HG02840 (cell line): ENCODE measurements around the gene USP5.
"Not testable (repeated sequence)": the region's sequence is repeated elsewhere in the genome, so short reads cannot be mapped to it uniquely, and the experiment has no call there.

Experiments used
- ATAC-seq: cut with Tn5 transposase; IDR thresholded peaks from one replicate; pipeline ENCODE4 v1.9.1; 2021; ENCODE audit warnings: mild to moderate bottlenecking, moderate library complexity, moderate number of reproducible peaks; ENCODE audit not compliant: unreplicated experiment, low FRiP score

USP5 gene

DNA sequence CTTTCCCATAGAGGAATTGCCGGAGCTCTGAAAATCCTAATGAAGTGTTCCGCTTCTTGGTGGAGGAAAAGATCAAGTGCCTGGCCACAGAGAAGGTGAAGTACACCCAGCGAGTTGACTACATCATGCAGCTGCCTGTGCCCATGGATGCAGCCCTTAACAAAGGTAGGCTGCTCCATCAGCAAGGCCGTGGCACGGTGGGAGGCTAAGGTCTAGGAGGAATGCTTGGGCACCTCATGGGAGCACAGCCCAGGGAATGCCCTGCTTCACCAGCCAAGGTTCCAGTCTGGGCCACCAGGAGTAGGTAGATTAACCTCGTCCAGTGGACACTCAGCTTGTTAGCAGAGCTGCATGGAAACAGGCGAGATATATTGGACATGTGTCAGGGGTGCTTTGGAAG, 9.0 kb downstream of the USP5 start:
- no peak for ATAC-seq

DNA sequence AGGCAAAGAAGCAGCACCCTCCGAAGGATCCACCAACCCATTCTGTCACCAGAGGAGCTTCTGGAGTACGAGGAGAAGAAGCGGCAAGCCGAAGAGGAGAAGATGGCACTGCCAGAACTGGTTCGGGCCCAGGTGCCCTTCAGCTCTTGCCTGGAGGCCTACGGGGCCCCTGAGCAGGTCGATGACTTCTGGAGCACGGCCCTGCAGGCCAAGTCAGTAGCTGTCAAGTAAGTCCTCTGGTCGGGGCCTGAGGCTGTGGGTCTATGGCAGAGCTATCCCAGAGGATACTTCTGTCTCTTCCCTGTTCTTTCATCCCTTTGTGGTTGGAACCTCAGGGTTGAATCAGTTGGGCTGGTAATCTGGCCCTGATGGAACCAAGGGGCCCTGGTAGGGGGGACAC, 9.4 kb downstream of the USP5 start:
- no peak for ATAC-seq

DNA sequence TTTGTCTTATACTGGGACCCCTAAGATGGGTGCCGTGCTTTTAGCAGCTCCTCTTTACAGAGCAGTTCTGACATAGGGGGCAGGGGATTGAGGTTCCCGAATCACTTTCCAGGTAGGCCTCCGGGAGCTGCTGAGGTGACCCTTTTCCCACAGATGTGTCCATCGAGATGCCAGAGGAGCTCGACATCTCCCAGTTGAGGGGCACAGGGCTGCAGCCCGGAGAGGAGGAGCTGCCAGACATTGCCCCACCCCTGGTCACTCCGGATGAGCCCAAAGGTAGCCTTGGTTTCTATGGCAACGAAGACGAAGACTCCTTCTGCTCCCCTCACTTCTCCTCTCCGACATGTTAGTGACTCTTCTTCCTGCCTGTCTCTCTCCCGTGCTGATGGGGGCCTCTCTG, 11.1 kb downstream of the USP5 start:
- no peak for ATAC-seq

DNA sequence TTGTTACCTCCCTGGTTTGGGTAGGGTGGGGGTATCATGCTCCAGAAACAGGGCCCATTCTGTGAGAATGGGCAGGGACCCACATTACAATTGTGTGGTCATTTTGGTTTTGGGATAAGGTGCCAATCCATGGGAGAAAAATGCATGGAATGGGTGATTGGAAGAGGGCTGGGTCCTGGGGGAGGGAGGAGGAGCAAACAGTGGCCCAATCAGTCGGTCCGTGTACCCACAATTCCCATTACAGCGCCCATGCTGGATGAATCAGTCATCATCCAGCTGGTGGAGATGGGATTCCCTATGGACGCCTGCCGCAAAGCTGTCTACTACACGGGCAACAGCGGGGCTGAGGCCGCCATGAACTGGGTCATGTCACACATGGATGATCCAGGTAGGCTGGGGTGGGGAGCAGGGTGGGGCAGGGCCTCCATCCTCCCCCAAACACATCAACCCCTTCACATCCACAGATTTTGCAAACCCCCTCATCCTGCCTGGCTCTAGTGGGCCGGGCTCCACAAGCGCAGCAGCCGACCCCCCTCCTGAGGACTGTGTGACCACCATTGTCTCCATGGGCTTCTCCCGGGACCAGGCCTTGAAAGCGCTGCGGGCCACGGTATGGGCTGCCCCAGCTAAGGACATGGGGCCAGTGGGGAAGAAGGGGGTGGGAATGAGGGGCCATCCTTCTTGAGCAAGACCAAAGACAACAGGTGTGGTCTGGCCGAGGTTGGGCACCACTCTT, 11.8 kb downstream of the USP5 start:
- ATAC-seq, result no peak

DNA sequence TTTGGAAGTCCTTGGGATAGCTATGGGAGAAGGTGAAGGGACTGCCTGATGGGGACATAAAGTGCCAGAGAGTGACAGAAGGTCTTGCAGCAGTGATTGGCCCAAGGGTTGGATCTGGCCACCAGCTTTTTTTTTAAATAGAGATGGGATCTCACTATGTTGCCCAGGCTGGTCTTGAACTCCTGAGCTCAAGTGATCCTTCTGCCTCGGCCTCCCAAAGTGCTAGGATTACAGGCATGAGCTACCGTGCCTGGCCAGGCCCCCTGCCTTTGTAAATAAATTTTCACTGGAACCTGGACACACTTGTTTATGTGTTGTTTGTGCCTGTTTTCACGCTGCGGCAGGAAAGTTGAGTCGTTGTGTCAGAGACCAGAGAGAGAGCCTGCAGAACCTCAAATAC, 13.4 kb downstream of the USP5 start:
- ATAC-seq, result not testable (repeated sequence)

DNA sequence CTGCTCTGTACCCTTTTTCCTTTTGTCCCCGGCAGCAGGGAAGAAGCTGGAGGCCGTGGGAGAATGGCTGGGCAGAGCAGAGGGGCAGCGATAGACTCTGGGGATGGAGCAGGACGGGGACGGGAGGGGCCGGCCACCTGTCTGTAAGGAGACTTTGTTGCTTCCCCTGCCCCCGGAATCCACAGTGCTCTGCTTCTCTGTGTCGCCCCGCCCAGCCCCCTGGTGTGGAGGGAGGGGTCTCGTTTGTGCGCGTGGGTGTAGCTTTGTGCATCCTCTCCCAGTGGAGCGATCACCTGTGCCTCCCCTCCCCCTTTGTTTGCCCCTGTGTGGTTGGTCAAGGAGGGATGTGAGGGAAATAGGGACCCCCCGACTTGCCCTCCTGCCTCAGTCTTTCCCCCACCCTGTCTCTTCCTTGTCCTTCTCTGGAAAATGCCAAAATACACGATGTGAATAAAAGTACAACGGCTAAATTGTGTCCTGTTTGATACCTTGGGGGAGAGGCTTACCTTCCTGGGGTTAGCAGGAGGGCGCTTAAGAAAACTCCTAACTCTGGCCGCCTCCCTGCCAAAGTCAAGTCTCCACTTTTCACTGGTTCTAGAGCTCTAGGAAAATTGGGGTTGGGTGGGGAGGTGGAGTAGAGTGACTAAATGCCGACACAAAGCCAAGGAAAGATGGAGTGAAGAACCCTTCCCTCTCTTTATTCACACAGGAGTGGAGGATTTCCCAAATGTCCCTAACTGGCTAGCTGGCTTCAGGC, 14.4 kb downstream of the USP5 start:
- ATAC-seq, result no peak

DNA sequence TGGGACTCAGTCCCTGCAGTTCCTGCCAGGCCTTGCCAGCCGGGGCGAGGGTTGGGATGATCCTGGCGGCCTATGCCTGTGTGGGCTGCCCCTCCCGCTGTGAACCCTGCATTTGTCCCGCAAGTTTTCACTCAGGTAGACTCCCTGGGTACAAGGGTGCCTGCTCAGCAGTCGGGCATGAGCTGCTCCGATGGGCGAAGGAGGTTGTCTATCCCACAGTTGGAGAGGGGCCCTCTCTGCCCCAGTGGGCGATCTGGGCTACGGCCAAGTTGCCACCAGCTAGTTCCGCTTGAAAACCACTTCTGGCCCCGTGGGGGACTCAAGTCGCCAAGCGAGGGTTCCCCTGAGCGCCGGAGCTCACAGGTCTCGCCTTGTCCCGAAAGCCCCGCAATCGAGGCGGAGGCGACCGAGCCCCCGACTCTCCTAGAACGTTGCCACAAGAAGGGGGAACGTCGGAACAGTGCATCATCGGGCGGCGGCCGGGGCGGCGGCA, 15.0 kb downstream of the USP5 start:
- ATAC-seq, result peak; percentile 3

DNA sequence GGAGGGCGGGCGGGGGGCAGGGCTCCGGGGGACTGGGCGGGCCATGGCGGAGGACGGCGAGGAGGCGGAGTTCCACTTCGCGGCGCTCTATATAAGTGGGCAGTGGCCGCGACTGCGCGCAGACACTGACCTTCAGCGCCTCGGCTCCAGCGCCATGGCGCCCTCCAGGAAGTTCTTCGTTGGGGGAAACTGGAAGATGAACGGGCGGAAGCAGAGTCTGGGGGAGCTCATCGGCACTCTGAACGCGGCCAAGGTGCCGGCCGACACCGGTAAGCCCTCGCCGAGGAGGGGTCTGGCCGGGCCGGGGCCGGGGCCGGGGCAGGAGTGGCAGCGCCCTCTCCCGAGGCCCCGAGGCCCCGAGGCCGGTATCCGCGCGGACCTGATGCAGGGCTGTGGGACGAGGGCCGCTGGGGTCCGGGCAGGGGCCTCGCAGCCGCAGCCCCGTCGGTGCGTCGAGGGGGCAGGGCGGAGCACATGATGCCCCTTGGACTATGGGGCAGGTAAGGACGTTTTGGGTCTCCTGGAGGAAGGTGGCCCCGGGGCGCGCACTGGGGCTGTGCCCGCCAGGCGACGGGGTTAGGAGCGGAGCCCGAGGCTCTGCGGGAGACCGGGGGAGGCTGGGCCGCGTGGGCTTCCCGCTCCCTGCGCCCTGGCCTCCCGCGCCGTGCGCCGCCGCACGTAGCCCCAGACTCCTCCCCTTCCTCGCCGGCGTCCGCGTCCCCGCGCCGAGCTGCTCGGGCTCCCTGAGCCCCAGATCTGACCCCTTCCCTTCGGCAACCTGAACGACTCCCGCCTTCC, 15.7 kb downstream of the USP5 start, which contains the start of gene TPI1:
TSS of gene TPI1 (plus strand) at position 119 of the 798 bp plus-strand sequence. CDS start at position 155, 36 bp downstream.
- peak; percentile 62 for ATAC-seq

DNA sequence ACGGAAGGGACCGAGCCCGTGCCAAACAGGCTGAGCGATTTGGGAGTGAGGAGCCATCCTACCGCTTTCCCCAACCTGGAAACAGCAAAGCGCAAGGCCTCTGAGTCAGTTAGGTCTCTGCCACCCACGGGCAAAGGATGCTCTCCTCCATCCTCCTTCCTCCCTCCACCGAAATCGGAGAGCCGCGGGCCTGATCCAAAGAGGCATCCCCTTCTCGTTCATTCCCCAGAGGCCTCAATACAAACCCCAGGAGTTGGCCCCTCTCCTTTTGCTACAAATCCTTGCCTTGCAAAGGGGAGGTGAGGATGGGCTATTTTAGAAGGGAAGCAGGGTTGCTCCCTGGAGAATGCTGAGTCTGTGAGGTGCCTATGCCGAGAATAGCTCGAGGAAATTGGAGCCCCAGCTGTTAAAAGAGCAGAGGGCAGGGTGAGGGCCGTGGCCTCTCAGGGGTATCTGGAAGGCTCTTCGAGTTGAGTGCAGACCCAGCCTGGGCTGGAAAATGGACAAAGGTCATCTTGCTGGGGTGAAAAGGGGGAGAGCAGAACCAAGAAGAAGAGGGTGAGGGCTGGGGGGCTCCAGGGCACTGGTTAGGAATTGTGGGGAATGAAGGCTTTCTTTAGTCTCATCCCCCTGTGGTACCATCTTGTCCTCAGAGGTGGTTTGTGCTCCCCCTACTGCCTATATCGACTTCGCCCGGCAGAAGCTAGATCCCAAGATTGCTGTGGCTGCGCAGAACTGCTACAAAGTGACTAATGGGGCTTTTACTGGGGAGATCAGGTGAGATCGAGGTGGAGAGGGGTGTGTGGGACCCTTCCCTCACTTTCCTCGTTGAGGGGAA, 16.5 kb downstream of the USP5 start:
- ATAC-seq, result no peak

DNA sequence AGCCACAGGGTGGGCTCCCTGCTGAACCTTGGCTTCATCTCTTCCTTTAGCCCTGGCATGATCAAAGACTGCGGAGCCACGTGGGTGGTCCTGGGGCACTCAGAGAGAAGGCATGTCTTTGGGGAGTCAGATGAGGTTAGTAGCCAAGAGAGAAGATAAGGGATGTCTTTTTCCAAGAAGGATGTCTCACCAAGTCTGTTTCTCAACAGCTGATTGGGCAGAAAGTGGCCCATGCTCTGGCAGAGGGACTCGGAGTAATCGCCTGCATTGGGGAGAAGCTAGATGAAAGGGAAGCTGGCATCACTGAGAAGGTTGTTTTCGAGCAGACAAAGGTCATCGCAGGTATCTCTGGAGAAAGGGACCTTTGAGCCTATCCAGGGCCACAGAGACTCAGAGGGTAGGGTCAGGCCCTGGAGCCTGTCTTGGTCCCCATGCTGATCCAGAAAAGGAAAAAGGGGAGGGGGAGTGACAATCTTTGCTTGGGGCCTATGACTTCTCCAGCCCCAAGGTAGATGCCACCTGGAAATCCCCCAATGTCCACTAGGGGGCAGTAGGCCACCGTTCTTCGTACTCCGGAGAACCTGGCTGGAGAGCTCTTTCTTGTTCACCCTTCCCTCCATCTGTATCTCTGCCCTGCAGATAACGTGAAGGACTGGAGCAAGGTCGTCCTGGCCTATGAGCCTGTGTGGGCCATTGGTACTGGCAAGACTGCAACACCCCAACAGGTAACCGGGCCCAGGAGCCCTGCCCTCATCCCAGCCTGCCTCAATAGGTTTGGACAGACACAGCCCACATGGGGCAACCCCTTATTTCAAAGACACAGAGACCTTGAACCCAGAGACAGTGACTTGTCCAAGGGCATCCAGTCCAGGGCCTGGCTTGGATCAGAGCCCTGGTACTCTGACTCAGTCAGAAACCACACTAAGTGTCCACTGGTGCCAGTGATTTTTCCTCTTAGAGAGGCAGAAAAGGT, 17.4 kb downstream of the USP5 start:
- no peak for ATAC-seq

DNA sequence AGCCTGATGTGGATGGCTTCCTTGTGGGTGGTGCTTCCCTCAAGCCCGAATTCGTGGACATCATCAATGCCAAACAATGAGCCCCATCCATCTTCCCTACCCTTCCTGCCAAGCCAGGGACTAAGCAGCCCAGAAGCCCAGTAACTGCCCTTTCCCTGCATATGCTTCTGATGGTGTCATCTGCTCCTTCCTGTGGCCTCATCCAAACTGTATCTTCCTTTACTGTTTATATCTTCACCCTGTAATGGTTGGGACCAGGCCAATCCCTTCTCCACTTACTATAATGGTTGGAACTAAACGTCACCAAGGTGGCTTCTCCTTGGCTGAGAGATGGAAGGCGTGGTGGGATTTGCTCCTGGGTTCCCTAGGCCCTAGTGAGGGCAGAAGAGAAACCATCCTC, 18.4 kb downstream of the USP5 start:
- ATAC-seq, result not testable (repeated sequence)

DNA sequence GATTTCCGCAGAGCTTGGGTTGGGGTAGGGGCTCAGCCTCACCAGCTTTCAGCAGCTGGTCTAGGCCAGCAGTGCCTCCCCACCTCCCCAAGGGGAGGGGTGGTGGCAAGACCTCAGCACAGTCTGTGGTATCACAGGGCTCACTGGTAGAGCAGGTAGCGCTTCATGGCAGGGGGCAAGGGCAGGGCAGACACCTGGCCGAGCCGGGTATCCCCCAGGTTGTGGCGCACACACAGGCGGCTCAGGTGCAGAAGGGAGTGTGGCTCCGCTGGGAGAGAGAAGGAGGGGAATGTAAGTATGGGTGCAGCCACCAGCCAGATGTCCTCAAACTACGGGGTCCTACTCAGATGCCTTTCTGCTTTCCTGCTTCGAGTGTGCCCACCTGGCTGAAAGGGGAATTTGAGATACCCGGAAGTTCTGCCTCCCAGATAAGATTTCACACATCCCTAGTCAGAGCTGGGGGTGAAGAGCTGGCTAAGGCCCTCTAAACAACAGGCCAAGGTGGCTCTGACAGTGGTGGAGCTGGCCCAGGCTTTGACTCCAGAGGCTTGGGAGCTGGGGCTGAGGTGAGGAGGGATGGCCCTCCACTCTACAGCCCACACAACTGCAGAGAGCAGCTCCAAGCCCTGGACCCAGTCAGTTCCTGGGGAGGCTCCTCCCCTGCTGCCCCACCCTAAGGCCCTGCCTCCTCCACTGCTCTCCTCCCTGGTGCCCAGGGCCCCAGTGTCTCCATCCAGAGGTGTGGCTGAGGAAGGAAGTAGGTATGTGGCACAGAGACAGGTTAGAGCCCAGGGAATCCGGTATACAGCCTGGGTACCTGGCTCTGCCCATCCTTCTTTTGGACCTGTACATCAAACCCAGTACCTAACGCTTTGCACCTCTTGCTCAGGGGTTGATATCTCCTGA, 19.4 kb downstream of the USP5 start:
- ATAC-seq, result no peak

DNA sequence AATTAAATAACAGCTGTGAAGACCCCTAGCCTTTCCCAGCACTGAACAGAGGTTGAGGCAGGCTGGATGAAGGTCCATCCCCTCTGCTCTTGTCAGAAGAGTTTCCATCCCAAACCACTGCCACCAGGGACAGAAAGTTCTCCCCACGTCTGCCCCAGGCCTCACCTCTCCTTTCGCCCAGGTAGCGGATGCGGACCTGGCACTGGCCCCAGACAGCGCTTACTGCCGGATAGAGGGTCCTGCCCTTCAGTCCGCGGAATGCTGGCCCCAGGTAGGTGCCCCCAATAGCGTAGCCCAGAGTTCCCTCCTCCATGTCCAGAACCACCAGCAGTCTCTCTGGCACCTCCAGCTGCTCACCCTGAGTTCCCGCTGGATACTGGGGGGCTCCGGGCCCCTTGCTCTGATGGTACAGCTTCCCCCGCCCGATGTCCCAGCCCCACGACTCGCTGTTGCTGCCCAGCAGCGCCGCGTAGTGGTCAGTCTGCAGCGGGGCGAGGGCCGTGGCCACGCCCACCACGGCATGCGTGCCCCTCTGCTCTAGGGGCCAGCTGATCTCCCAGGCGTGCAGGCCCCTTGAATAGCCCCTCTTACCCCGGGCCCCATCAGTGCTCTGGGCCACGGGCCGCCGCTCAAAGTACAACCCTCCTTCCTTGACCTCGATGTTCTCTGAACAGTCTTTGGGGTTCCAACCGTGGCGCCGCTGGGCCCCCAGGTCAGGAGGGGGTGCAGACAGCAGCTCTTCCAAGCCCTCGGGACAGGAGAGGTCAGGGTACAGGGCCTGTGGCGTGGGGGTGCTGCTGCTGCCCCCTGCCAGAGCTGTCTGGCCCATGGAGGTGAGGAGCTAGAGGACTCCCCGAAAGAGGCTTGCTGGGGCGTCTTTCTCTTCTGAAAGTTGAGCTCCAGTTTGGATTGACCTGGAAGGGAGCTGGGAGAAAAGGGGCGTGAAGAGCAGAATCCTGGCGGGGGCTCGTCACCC, 20.4 kb downstream of the USP5 start:
- ATAC-seq, result no peak

DNA sequence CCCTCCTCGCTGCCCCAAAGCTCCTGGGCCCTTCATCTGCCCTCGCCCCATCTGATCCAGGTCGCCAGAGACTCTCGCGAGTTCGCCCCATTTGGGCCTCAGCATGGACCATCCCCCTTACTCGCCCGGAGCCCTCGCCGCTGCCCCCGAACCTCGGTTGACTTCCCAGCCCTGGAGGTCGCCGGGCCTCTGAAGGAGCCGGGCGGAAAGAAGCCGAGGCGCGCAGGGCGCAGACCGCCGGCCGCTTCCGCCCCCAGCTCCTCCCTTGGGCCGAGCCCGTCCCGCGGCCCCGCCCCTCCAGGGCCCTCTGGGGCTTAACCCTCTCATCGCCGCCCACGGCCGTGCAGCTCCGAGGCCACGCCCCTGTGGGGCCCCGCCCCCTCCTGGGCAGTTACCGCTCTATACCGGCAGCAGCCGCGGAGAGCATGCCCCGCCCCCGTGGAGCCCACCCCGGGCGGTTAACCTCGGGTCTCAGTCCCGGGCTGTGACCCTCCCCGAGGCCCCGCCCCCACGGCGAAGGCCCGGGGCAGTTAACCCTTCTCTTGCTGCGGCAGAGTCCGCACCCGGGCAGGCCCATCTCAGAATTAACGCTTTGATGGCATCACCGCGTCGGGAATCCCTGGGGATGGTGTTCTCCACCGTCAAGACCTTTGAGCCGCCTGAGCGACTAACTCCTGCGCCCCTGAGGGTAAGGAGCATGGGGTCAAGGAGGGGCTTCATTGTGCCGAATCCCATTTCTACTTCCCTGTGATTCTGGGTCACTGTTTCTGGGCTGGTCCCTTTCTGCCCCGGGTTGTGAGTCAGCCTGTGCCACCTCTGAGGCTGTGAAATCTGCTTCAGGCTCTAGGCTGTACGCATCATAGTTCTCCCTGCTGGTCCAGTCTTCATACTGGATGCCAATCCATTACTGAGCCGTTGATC, 21.4 kb downstream of the USP5 start, which contains the start of gene SPSB2:
TSS of gene SPSB2 (minus strand) at position 210 of the 921 bp plus-strand sequence. CDS start 402 bp downstream, outside the sequence.
- peak; percentile 61 for ATAC-seq

DNA sequence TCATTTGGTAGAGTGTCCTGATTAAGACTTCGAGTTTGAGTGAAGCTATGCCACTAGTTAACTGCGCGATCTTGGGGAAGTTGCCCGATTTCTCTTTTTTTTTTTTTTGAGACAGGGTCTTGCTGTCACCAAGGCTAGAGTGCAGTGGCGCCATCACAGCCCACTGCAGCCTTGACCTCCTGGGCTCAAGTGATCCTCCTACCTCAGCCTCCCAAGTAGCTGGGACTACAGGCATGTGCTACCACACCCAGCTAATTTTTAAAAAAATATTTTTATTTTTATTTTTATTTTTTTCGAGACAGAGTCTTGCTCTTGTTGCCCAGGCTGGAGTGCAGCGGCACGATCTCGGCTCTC, 22.0 kb downstream of the USP5 start:
- not testable (repeated sequence) for ATAC-seq

DNA sequence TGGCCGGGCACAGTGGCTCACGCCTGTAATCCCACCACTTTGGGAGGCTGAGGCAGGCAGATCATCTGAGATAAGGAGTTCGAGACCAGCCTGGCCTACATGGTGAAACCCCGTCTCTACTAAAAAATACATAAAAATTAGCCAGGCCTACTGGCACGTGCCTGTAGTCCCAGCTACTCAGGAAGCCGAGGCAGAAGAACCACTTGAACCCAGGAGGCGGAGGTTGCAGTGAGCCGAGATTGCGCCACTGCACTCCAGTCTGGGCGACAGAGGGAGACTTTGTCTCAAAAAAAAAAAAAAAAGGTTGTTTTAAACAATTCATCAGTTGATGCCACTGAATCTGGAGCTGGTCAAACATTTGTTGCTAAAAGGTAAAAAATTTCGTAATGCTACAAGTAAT, 27.9 kb downstream of the USP5 start:
- not testable (repeated sequence) for ATAC-seq
